HepG2 (cell line): ENCODE results near the gene HLA-DPB1. TPM values are rescaled to one million over a fixed set of nuclear protein-coding genes. Genes with fewer than 3 reads are reported as not detected.

Experiments
- ATAC-seq: fragments of 200-7000 bp; cut with Tn5 transposase; 3 replicates; pipeline ENCODE4 v1.9.1; 2020; ENCODE audit warnings: mild to moderate bottlenecking, moderate library complexity
- BruUV-seq: library from RNA; stranded (reverse); fragments of 400-500 nt; replicated peaks from 2 replicates; lab custom pipeline; 2021; lab: Mats Ljungman, UMichigan
- CTCF ChIA-PET: fragments of 300-600 bp; formaldehyde crosslinking; extraction: SDS; loops from one replicate; lab custom pipeline; 2021; ENCODE audit warnings: low total read pairs, inconsistent platforms, low intra/inter-chr PET ratio; lab: Yijun Ruan, JAX
- POLR2A ChIA-PET: fragments of 350-600 bp; sonication (Branson Sonifier 250); formaldehyde crosslinking; loops from one replicate; lab custom pipeline; 2020; ENCODE audit warnings: antibody characterized with exemption, inconsistent platforms; lab: Yijun Ruan, JAX
- DNase-seq: peaks from one replicate; pipeline ENCODE4 v3.0.0-alpha.2; 2015; ENCODE audit warnings: low spot score
- FAIRE-seq: peaks from 3 replicates; lab custom pipeline; 2011; peaks lifted over from hg19 to GRCh38; lab: Jason Lieb, UNC
- H2AFZ ChIP-seq: one replicate; pipeline ENCODE4 v1.6.1; 2011; ENCODE audit warnings: low read length, inconsistent platforms
- H3K27ac ChIP-seq: fragments of 300-600 bp; 3 replicates; pipeline ENCODE4 v1.8.0; 2011; ENCODE audit warnings: mixed run types, mild to moderate bottlenecking, mixed read lengths, low read length, inconsistent platforms; ENCODE audit not compliant: insufficient read depth; ENCODE audit errors: extremely low read length
- H3K27me3 ChIP-seq, 2 experiments: fragments of 200-600 bp in 1 of 2; 2 replicates in 1 of 2; 3 replicates in 1 of 2; pipeline versions ENCODE4 v1.6.0 to v1.8.0; 2011; ENCODE audit warnings: low read length in 2 of 2, mild to moderate bottlenecking in 2 of 2, moderate library complexity in 2 of 2, inconsistent platforms in 1 of 2; ENCODE audit not compliant: insufficient read depth in 2 of 2, control insufficient read depth in 1 of 2
- H3K36me3 ChIP-seq, 2 experiments: fragments of 200-600 bp in 1 of 2; replicated peaks in 1 of 2; 2 replicates in 1 of 2; 3 replicates in 1 of 2; pipeline versions ENCODE4 v1.5.1 to v1.8.0; 2011; ENCODE audit warnings: low read length in 2 of 2, inconsistent platforms in 1 of 2; ENCODE audit not compliant: insufficient read depth in 2 of 2, control insufficient read depth in 1 of 2
- H3K4me1 ChIP-seq: 2 replicates; pipeline ENCODE4 v1.5.1; 2012; ENCODE audit warnings: low read length, inconsistent platforms; ENCODE audit not compliant: insufficient read depth
- H3K4me2 ChIP-seq: 2 replicates; pipeline ENCODE4 v1.6.0; 2011; ENCODE audit warnings: low read depth, low read length, inconsistent platforms
- H3K4me3 ChIP-seq, 3 experiments: fragments of 200-600 bp in 1 of 3; sonication (generic), shearing (Covaris generic) in 1 of 3; replicated peaks in 1 of 3; 2 replicates each; pipeline ENCODE4 v1.5.1; 2011 to 2016; ENCODE audit warnings: low read length in 3 of 3, inconsistent platforms in 2 of 3, low read depth in 2 of 3, mild to moderate bottlenecking in 2 of 3, control low read depth in 1 of 3, mixed read lengths in 1 of 3; ENCODE audit not compliant: insufficient read depth in 1 of 3
- H3K79me2 ChIP-seq: one replicate; pipeline ENCODE4 v1.6.1; 2011; ENCODE audit warnings: low read length, inconsistent platforms; ENCODE audit not compliant: insufficient read depth
- H3K9ac ChIP-seq: 2 replicates; pipeline ENCODE4 v1.6.0; 2011; ENCODE audit warnings: mild to moderate bottlenecking, low read depth, low read length, inconsistent platforms; ENCODE audit not compliant: insufficient read depth
- H3K9me3 ChIP-seq: 2 replicates; pipeline ENCODE4 v1.5.1; 2012; ENCODE audit warnings: mild to moderate bottlenecking, low read length
- H4K20me1 ChIP-seq: 2 replicates; pipeline ENCODE4 v1.6.0; 2011; ENCODE audit warnings: inconsistent platforms, mild to moderate bottlenecking, low read length, moderate library complexity; ENCODE audit not compliant: insufficient read depth
- CEBPB ChIP-seq: IDR thresholded peaks from 2 replicates; pipeline ENCODE4 v1.6.1; 2011; ENCODE audit warnings: low read depth, low read length, improper control_type of control experiment, borderline replicate concordance
- CTCF ChIP-seq: sonication (generic); formaldehyde crosslinking; IDR thresholded peaks from 2 replicates; pipeline ENCODE4 v1.5.0; 2020; ENCODE audit warnings: mild to moderate bottlenecking, missing genetic modification reagents, moderate library complexity
- E2F5 ChIP-seq: sonication (generic); formaldehyde crosslinking; conservative IDR thresholded peaks from 2 replicates; pipeline ENCODE4 v1.4.0; 2020; ENCODE audit warnings: missing genetic modification reagents
- EEA1 ChIP-seq: sonication (generic); formaldehyde crosslinking; IDR thresholded peaks from 2 replicates; pipeline ENCODE4 v1.5.1; 2020; ENCODE audit warnings: mild to moderate bottlenecking, missing genetic modification reagents, borderline replicate concordance
- MAFG ChIP-seq: sonication (generic); formaldehyde crosslinking; IDR thresholded peaks from 2 replicates; pipeline ENCODE4 v1.5.1; 2020; ENCODE audit warnings: mild to moderate bottlenecking, missing genetic modification reagents
- MED1 ChIP-seq: sonication (generic); formaldehyde crosslinking; IDR thresholded peaks from 2 replicates; pipeline ENCODE4 v1.4.0; 2020; ENCODE audit warnings: missing genetic modification reagents
- NFKB2 ChIP-seq: sonication (generic); formaldehyde crosslinking; IDR thresholded peaks from 2 replicates; pipeline ENCODE4 v1.4.0; 2020; ENCODE audit warnings: missing genetic modification reagents, borderline replicate concordance
- TSC22D2 ChIP-seq: sonication (generic); formaldehyde crosslinking; IDR thresholded peaks from 2 replicates; pipeline ENCODE4 v1.5.1; 2020; ENCODE audit warnings: missing genetic modification reagents, mild to moderate bottlenecking, borderline replicate concordance
- ZMAT5 ChIP-seq: sonication (generic); formaldehyde crosslinking; IDR thresholded peaks from 2 replicates; pipeline ENCODE4 v1.5.0; 2020; ENCODE audit warnings: mild to moderate bottlenecking, low read depth, missing genetic modification reagents, borderline replicate concordance
- ZNF350 ChIP-seq: sonication (generic); formaldehyde crosslinking; IDR thresholded peaks from 2 replicates; pipeline ENCODE4 v1.4.0; 2020; ENCODE audit warnings: mild to moderate bottlenecking, low read depth, missing genetic modification reagents, borderline replicate concordance
- ZNF614 ChIP-seq: IDR thresholded peaks from 2 replicates; pipeline ENCODE4 v1.6.1; 2018; ENCODE audit warnings: missing biosample characterization, missing genetic modification reagents, inconsistent platforms, borderline replicate concordance
- ZNF737 ChIP-seq: sonication (generic); formaldehyde crosslinking; IDR thresholded peaks from 2 replicates; pipeline ENCODE4 v1.5.0; 2020; ENCODE audit warnings: missing genetic modification reagents, mild to moderate bottlenecking, borderline replicate concordance
- ZNF746 ChIP-seq: sonication (generic); formaldehyde crosslinking; IDR thresholded peaks from 2 replicates; pipeline ENCODE4 v1.8.0; 2022; ENCODE audit warnings: mild to moderate bottlenecking, missing genetic modification reagents
- ZNF788 ChIP-seq: sonication (generic); formaldehyde crosslinking; IDR thresholded peaks from 2 replicates; pipeline ENCODE4 v1.5.0; 2020; ENCODE audit warnings: mild to moderate bottlenecking, missing genetic modification reagents, borderline replicate concordance
- ZNF850 ChIP-seq: sonication (generic); formaldehyde crosslinking; conservative IDR thresholded peaks from 2 replicates; pipeline ENCODE4 v1.9.0; 2021; ENCODE audit warnings: mild to moderate bottlenecking, missing genetic modification reagents
- in situ Hi-C: cut with HindIII; loops from 2 replicates; pipeline ENCODE4 v1.10.0; 2017; ENCODE audit warnings: low pct_unique_long_range_greater_than_20kb; ENCODE audit not compliant: extremely low pct_ligation_motif_present
- intact Hi-C: fragments of 100-400 bp; cut with micrococcal nuclease; formaldehyde crosslinking; loops from one replicate; pipeline ENCODE4 v1.10.0; 2022; ENCODE audit not compliant: unreplicated experiment
- polyA plus RNA-seq, 8 experiments: library from polyadenylated mRNA; depleted of rRNA in 3 of 8; stranded (reverse) in 7 of 8; unstranded in 1 of 8; fragments of >200 nt; fragmentation: Illumina TruSeq in 4 of 8; extraction: Trizol in 4 of 8; gene quantifications; 2 replicates each; pipeline versions ENCODE4 v1.2.1 to v1.2.3, GENCODE V29; 2011 to 2016; ENCODE audit warnings: low read depth in 4 of 8, missing spikeins in 1 of 8, mixed read lengths in 1 of 8; ENCODE audit not compliant: insufficient read depth in 1 of 8
- total RNA-seq, 5 experiments: library from RNA; depleted of rRNA; stranded (reverse); fragments of >200 nt; fragmentation: Illumina TruSeq; extraction: Trizol; gene quantifications; 2 replicates each; pipeline ENCODE4 v1.2.3, GENCODE V29; 2016; ENCODE audit warnings: low read depth in 1 of 5
- TF ChIP-seq, protein P1 (sequence below): sonication (generic); formaldehyde crosslinking; IDR thresholded peaks from 2 replicates; pipeline ENCODE4 v1.4.0; 2020; ENCODE audit warnings: missing genetic modification reagents, borderline replicate concordance

HLA-DPB1 gene
- total and polyA plus RNA-seq, 2 of the 13 experiments (the other 11 are each of a cell fraction or from before 2014, with no cell fraction given) = not detected

GRCh38 chr6:33050014-33050810 is 25.6 kb upstream of the HLA-DPB1 start (continued):
- TF ChIP-seq ZNF350 (no peak), ZNF850 (CRISPR knock-in tag) (no peak), MED1 (no peak), MAFG (CRISPR knock-in tag) (no peak), CEBPB (no peak), ZNF737 (CRISPR knock-in tag) (no peak), ZMAT5 (CRISPR knock-in tag) (no peak), ZNF614 (CRISPR knock-in tag) (no peak), NFKB2 (CRISPR knock-in tag) (no peak)

DNA sequence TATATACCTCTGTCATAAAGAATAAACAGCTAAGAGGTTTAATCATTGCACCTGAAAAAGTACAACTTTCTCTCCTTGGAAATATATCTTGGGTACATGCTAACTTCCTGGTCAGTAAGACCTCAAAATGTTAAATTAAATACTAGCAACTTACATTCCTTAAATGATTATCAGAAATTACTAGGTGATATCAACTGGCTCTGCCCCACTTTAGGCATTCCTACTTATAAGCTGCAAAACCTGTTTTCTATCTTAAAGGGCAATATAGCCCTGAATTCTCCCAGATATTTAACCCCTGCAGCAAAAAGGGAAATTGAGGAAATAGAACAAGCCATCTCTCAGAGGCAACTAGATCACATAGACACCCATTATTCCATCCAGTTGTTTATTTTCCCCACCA is 23.2 kb upstream of the HLA-DPB1 start:
- intact Hi-C loops = no loop called here
- no peak for DNase-seq
- H3K9ac ChIP-seq = no peak overlapping the region
- ChIA-PET POLR2A (no interaction called here), CTCF (no interaction called here)
- no peaks in the 10 kb centered on the region for H4K20me1 ChIP-seq
- H3K27me3 ChIP-seq = peaks cover 0 to 20% of the 10 kb centered on the region in 2 experiments; a peak in 2 of 5 replicates
- in situ Hi-C loops = no loop called here
- H3K36me3 ChIP-seq = no peaks in the 10 kb centered on the region
- no TSS peak for BruUV-seq
- H3K4me3 ChIP-seq = no peak overlapping the region
- no peak overlapping the region for H2AFZ ChIP-seq
- H3K4me1 ChIP-seq = peaks cover 11% of the 10 kb centered on the region; the same call in 1 of the 2 replicates
- FAIRE-seq = no peak
- H3K27ac ChIP-seq = no peak overlapping the region
- no peaks in the 10 kb centered on the region for H3K79me2 ChIP-seq
- H3K9me3 ChIP-seq = no peaks in the 10 kb centered on the region
- ATAC-seq = no peak
- H3K4me2 ChIP-seq = no peak overlapping the region
- TF ChIP-seq E2F5 (CRISPR knock-in tag) = no peak
- TF ChIP-seq, protein P1, sequence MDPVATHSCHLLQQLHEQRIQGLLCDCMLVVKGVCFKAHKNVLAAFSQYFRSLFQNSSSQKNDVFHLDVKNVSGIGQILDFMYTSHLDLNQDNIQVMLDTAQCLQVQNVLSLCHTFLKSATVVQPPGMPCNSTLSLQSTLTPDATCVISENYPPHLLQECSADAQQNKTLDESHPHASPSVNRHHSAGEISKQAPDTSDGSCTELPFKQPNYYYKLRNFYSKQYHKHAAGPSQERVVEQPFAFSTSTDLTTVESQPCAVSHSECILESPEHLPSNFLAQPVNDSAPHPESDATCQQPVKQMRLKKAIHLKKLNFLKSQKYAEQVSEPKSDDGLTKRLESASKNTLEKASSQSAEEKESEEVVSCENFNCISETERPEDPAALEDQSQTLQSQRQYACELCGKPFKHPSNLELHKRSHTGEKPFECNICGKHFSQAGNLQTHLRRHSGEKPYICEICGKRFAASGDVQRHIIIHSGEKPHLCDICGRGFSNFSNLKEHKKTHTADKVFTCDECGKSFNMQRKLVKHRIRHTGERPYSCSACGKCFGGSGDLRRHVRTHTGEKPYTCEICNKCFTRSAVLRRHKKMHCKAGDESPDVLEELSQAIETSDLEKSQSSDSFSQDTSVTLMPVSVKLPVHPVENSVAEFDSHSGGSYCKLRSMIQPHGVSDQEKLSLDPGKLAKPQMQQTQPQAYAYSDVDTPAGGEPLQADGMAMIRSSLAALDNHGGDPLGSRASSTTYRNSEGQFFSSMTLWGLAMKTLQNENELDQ (CRISPR knock-in tag) = no peak
- no peak for TF ChIP-seq TSC22D2
- TF ChIP-seq ZNF788 (CRISPR knock-in tag) = no peak
- TF ChIP-seq EEA1 (CRISPR knock-in tag) = no peak
- TF ChIP-seq CTCF (CRISPR knock-in tag) = no peak
- no peak for TF ChIP-seq ZNF746 (CRISPR knock-in tag)
